HepG2 (cell line): ENCODE measurements around the gene PRCD. TPM values are rescaled to one million over a fixed set of nuclear protein-coding genes. Genes with fewer than 3 reads are reported as not detected.
A peak's percentile ranks its signal among the peaks of the same experiment; 100 is the strongest.

Source experiments
- CAMTA2 ChIP-seq: sonication (generic); formaldehyde crosslinking; IDR thresholded peaks from 2 replicates; pipeline ENCODE4 v1.4.0; 2020; ENCODE audit warnings: mild to moderate bottlenecking, missing genetic modification reagents, borderline replicate concordance
- DPF2 ChIP-seq: sonication (generic); formaldehyde crosslinking; IDR thresholded peaks from 2 replicates; pipeline ENCODE4 v1.4.0; 2020; ENCODE audit warnings: mild to moderate bottlenecking, low read depth, missing genetic modification reagents, borderline replicate concordance
- ELF4 ChIP-seq: sonication (generic); formaldehyde crosslinking; IDR thresholded peaks from 2 replicates; pipeline ENCODE4 v1.5.0; 2020; ENCODE audit warnings: missing genetic modification reagents, mild to moderate bottlenecking, moderate library complexity, borderline replicate concordance
- FOXO1 ChIP-seq: sonication (generic); formaldehyde crosslinking; IDR thresholded peaks from 2 replicates; pipeline ENCODE4 v1.4.0; 2020; ENCODE audit warnings: missing genetic modification reagents
- GABPA ChIP-seq, 2 experiments: IDR thresholded peaks; 2 replicates each; pipeline ENCODE4 v1.6.1; 2011 to 2016; ENCODE audit warnings: low read depth in 2 of 2, low read length in 1 of 2, missing biosample characterization in 1 of 2, missing genetic modification characterization in 1 of 2
- GZF1 ChIP-seq: sonication (generic); formaldehyde crosslinking; IDR thresholded peaks from 2 replicates; pipeline ENCODE4 v1.5.1; 2020; ENCODE audit warnings: mild to moderate bottlenecking, missing genetic modification reagents
- ISL2 ChIP-seq: sonication (generic); formaldehyde crosslinking; IDR thresholded peaks from 2 replicates; pipeline ENCODE4 v1.5.0; 2020; ENCODE audit warnings: missing genetic modification reagents
- KAT8 ChIP-seq: IDR thresholded peaks from 2 replicates; pipeline ENCODE4 v1.6.1; 2016; ENCODE audit warnings: missing genetic modification reagents, missing compliant biosample characterization
- NFYB ChIP-seq: sonication (generic); formaldehyde crosslinking; IDR thresholded peaks from 2 replicates; pipeline ENCODE4 v1.4.0; 2020; ENCODE audit warnings: missing genetic modification reagents
- NPAS2 ChIP-seq: sonication (generic); formaldehyde crosslinking; IDR thresholded peaks from 2 replicates; pipeline ENCODE4 v1.8.0; 2022; ENCODE audit warnings: mild to moderate bottlenecking, missing genetic modification reagents, borderline replicate concordance
- SALL1 ChIP-seq: sonication (generic); formaldehyde crosslinking; IDR thresholded peaks from 2 replicates; pipeline ENCODE4 v1.8.0; 2022; ENCODE audit warnings: mild to moderate bottlenecking, missing genetic modification reagents
- SIX4 ChIP-seq: sonication (generic); formaldehyde crosslinking; IDR thresholded peaks from 2 replicates; pipeline ENCODE4 v1.4.0; 2020; ENCODE audit warnings: missing genetic modification reagents
- ZBTB7B ChIP-seq: sonication (generic); formaldehyde crosslinking; IDR thresholded peaks from 2 replicates; pipeline ENCODE4 v1.4.0; 2020; ENCODE audit warnings: missing genetic modification reagents
- ZNF136 ChIP-seq: sonication (generic); formaldehyde crosslinking; IDR thresholded peaks from 2 replicates; pipeline ENCODE4 v1.8.1; 2022; ENCODE audit warnings: low read depth, mild to moderate bottlenecking, moderate library complexity, missing genetic modification reagents
- ZNF17 ChIP-seq: sonication (generic); formaldehyde crosslinking; IDR thresholded peaks from 2 replicates; pipeline ENCODE4 v1.5.0; 2020; ENCODE audit warnings: mild to moderate bottlenecking, missing genetic modification reagents
- ZNF180 ChIP-seq: sonication (generic); formaldehyde crosslinking; IDR thresholded peaks from 2 replicates; pipeline ENCODE4 v1.4.0; 2020; ENCODE audit warnings: low read depth, missing genetic modification reagents, borderline replicate concordance
- ZNF224 ChIP-seq: sonication (generic); formaldehyde crosslinking; IDR thresholded peaks from 2 replicates; pipeline ENCODE4 v1.5.0; 2020; ENCODE audit warnings: mild to moderate bottlenecking, missing genetic modification reagents
- ZNF501 ChIP-seq: sonication (generic); formaldehyde crosslinking; IDR thresholded peaks from 2 replicates; pipeline ENCODE4 v1.5.1; 2020; ENCODE audit warnings: mild to moderate bottlenecking, moderate library complexity, missing genetic modification reagents
- ZNF619 ChIP-seq: sonication (generic); formaldehyde crosslinking; IDR thresholded peaks from 2 replicates; pipeline ENCODE4 v1.4.0; 2020; ENCODE audit warnings: mild to moderate bottlenecking, missing genetic modification reagents
- ZNF703 ChIP-seq: sonication (generic); formaldehyde crosslinking; IDR thresholded peaks from 2 replicates; pipeline ENCODE4 v1.5.1; 2020; ENCODE audit warnings: missing genetic modification reagents, mild to moderate bottlenecking, moderate library complexity, borderline replicate concordance
- ZNF747 ChIP-seq: sonication (generic); formaldehyde crosslinking; IDR thresholded peaks from 2 replicates; pipeline ENCODE4 v1.8.1; 2023; ENCODE audit warnings: missing genetic modification reagents, mild to moderate bottlenecking, borderline replicate concordance
- ZNF777 ChIP-seq: sonication (generic); formaldehyde crosslinking; IDR thresholded peaks from 2 replicates; pipeline ENCODE4 v1.4.0; 2020; ENCODE audit warnings: missing genetic modification reagents
- ZNF878 ChIP-seq: sonication (generic); formaldehyde crosslinking; IDR thresholded peaks from 2 replicates; pipeline ENCODE4 v1.8.1; 2023; ENCODE audit warnings: mild to moderate bottlenecking, missing genetic modification reagents, moderate library complexity
- polyA plus RNA-seq, 8 experiments: library from polyadenylated mRNA; depleted of rRNA in 3 of 8; stranded (reverse) in 7 of 8; unstranded in 1 of 8; fragments of >200 nt; fragmentation: Illumina TruSeq in 4 of 8; extraction: Trizol in 4 of 8; gene quantifications; 2 replicates each; pipeline versions ENCODE4 v1.2.1 to v1.2.3, GENCODE V29; 2011 to 2016; ENCODE audit warnings: low read depth in 4 of 8, missing spikeins in 1 of 8, mixed read lengths in 1 of 8; ENCODE audit not compliant: insufficient read depth in 1 of 8
- total RNA-seq, 5 experiments: library from RNA; depleted of rRNA; stranded (reverse); fragments of >200 nt; fragmentation: Illumina TruSeq; extraction: Trizol; gene quantifications; 2 replicates each; pipeline ENCODE4 v1.2.3, GENCODE V29; 2016; ENCODE audit warnings: low read depth in 1 of 5
- TF ChIP-seq, protein P1 (sequence below): IDR thresholded peaks from 2 replicates; pipeline ENCODE4 v1.6.1; 2016; ENCODE audit warnings: missing compliant biosample characterization, missing genetic modification reagents, borderline replicate concordance
- TF ChIP-seq, protein P2 (sequence below): sonication (generic); formaldehyde crosslinking; IDR thresholded peaks from 2 replicates; pipeline ENCODE4 v1.4.0; 2020; ENCODE audit warnings: mild to moderate bottlenecking, missing genetic modification reagents
- TF ChIP-seq, protein P3 (sequence below): sonication (generic); formaldehyde crosslinking; IDR thresholded peaks from 2 replicates; pipeline ENCODE4 v1.4.0; 2020; ENCODE audit warnings: missing genetic modification reagents, borderline replicate concordance

Gene PRCD
- total and polyA plus RNA-seq, 2 of the 13 experiments (the other 11 are each of a cell fraction or from before 2014, with no cell fraction given): 0.51 TPM; not detected in 1

DNA sequence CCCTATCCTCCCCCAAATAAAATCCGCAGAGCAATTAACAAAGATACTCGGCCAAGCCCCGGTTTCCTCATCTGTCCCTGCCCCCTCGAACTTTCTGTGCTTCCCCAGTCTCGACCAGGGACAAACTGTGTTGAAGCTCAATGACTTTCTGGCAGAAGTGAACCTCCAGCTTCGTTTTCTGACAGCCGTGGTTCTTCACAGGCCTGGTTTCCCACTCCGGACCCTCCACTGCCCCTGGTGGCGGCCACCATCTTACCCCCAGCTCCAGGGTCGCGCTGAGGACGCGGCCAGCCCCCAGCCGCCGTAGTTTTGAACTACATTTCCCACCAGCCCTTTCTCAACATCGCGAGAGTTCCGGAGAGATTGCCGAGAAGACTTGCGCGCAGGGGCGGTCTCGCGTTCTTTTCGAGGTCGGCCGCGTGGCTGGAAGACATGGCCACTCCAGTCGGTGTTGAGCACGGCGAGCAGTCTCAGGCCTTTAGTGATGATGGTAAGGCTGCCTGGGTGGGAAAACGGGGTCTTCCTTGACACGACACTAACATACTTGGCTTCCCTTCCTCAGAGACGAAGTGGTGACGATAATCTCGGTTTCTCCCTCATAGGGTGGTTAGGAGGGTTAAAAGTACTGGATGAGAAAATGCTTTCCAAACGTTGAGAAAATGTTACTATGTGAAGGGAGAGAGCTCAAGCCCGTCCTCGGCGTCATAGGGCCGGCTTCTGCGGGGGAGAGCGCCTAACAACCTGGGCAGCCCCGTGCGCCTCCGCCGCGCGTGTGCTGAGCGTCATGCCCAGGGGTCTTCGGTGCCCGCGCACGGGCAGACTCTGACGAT lies 17.7 kb downstream of the PRCD start (continued):
- no peak for TF ChIP-seq ZNF17 (CRISPR knock-in tag)
- TF ChIP-seq, protein P1, sequence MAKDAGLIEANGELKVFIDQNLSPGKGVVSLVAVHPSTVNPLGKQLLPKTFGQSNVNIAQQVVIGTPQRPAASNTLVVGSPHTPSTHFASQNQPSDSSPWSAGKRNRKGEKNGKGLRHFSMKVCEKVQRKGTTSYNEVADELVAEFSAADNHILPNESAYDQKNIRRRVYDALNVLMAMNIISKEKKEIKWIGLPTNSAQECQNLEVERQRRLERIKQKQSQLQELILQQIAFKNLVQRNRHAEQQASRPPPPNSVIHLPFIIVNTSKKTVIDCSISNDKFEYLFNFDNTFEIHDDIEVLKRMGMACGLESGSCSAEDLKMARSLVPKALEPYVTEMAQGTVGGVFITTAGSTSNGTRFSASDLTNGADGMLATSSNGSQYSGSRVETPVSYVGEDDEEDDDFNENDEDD: peak; percentile 83
- TF ChIP-seq ZNF180 (CRISPR knock-in tag): no peak; the same call in 1 of the 2 replicates
- TF ChIP-seq CAMTA2 (CRISPR knock-in tag): no peak; the same call in 1 of the 2 replicates
- TF ChIP-seq SIX4 (CRISPR knock-in tag): peak; percentile 45; the same call in 1 of the 2 replicates
- TF ChIP-seq FOXO1 (CRISPR knock-in tag): 0 out of 2 replicates have a peak, but pooled peaks have one; percentile 51
- TF ChIP-seq GABPA (IDR thresholded peaks at IDR 0.05; ENCODE audit: low read depth, low read length): no peak
- TF ChIP-seq GABPA (CRISPR knock-in tag; IDR thresholded peaks at IDR 0.05; ENCODE audit: low read depth): peak; percentile 77
- 0 out of 2 replicates have a peak, but pooled peaks have one; percentile 16 for TF ChIP-seq GZF1 (CRISPR knock-in tag)
- no peak; the same call in 1 of the 2 replicates for TF ChIP-seq ZNF703
- peak; percentile 75; the same call in 1 of the 2 replicates for TF ChIP-seq ZNF747
- TF ChIP-seq DPF2 (CRISPR knock-in tag): 0 out of 2 replicates have a peak, but pooled peaks have one; percentile 10
- no peak; the same call in 1 of the 2 replicates for TF ChIP-seq ZNF136 (CRISPR knock-in tag)
- no peak; the same call in 1 of the 2 replicates for TF ChIP-seq ZNF878
- peak; percentile 49 for TF ChIP-seq ISL2 (CRISPR knock-in tag)
- TF ChIP-seq, protein P2, sequence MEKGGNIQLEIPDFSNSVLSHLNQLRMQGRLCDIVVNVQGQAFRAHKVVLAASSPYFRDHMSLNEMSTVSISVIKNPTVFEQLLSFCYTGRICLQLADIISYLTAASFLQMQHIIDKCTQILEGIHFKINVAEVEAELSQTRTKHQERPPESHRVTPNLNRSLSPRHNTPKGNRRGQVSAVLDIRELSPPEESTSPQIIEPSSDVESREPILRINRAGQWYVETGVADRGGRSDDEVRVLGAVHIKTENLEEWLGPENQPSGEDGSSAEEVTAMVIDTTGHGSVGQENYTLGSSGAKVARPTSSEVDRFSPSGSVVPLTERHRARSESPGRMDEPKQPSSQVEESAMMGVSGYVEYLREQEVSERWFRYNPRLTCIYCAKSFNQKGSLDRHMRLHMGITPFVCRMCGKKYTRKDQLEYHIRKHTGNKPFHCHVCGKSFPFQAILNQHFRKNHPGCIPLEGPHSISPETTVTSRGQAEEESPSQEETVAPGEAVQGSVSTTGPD (CRISPR knock-in tag): no peak; the same call in 1 of the 2 replicates
- peak; percentile 92 for TF ChIP-seq KAT8 (CRISPR knock-in tag)
- peak; percentile 86 for TF ChIP-seq ZNF224 (CRISPR knock-in tag)
- peak; percentile 90 for TF ChIP-seq SALL1 (CRISPR knock-in tag)
- peak; percentile 98 for TF ChIP-seq ZNF619
- TF ChIP-seq, protein P3, sequence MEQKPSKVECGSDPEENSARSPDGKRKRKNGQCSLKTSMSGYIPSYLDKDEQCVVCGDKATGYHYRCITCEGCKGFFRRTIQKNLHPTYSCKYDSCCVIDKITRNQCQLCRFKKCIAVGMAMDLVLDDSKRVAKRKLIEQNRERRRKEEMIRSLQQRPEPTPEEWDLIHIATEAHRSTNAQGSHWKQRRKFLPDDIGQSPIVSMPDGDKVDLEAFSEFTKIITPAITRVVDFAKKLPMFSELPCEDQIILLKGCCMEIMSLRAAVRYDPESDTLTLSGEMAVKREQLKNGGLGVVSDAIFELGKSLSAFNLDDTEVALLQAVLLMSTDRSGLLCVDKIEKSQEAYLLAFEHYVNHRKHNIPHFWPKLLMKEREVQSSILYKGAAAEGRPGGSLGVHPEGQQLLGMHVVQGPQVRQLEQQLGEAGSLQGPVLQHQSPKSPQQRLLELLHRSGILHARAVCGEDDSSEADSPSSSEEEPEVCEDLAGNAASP: peak; percentile 98
- TF ChIP-seq ZNF777 (CRISPR knock-in tag): no peak; the same call in 1 of the 2 replicates
- TF ChIP-seq ZBTB7B (CRISPR knock-in tag): peak; percentile 98
- TF ChIP-seq ELF4 (CRISPR knock-in tag): no peak; the same call in 1 of the 2 replicates
- no peak for TF ChIP-seq NPAS2 (CRISPR knock-in tag)
- TF ChIP-seq ZNF501 (CRISPR knock-in tag): peak; percentile 94
- TF ChIP-seq NFYB (CRISPR knock-in tag): peak; percentile 48
